ENCODE measurements around the gene CARS2. TPM values are rescaled to one million over a fixed set of nuclear protein-coding genes. Genes with fewer than 3 reads are reported as not detected.

CARS2 gene
- total RNA-seq, 1 donor, result 107 TPM

GRCh38 chr13:110618167-110618566, 87.7 kb downstream of the CARS2 start:
- DNase-seq (ENCODE audit: low read depth), result peak; percentile 46
- TF ChIP-seq CTCF (IDR thresholded peaks at IDR 0.05; ENCODE audit: insufficient read depth, low read depth, low read length), result no peak
- H3K4me3 ChIP-seq (ENCODE audit: low read depth, low read length), result no peak overlapping the region

- peak overlapping the region; percentile 81 for H3K4me3 ChIP-seq (ENCODE audit: low read depth, low read length)
- peak; percentile 98 for DNase-seq (ENCODE audit: low read depth)
- TF ChIP-seq CTCF (IDR thresholded peaks at IDR 0.05; ENCODE audit: insufficient read depth, low read depth, low read length), result no peak
Observed at GRCh38 chr13:110617321-110618072, 88.4 kb downstream of the CARS2 start.

GRCh38 chr13:110616103-110617101, 89.5 kb downstream of the CARS2 start:
- peak; percentile 27 for TF ChIP-seq CTCF (IDR thresholded peaks at IDR 0.05; ENCODE audit: insufficient read depth, low read depth, low read length)
- DNase-seq (ENCODE audit: low read depth), result peak; percentile 62
- peak overlapping the region; percentile 81 for H3K4me3 ChIP-seq (ENCODE audit: low read depth, low read length)

- peak; percentile 92 for DNase-seq (ENCODE audit: low read depth)
- no peak for TF ChIP-seq CTCF (IDR thresholded peaks at IDR 0.05; ENCODE audit: insufficient read depth, low read depth, low read length)
Observed at GRCh38 chr13:110615322-110616102, 90.4 kb downstream of the CARS2 start, which contains the start of gene NAXD. Gene NAXD (plus strand): TSS chr13:110615545. CDS start chr13:110615602, 57 bp downstream.

GRCh38 chr13:110615005-110615321, 91.0 kb downstream of the CARS2 start:
- peak overlapping the region; percentile 81 for H3K4me3 ChIP-seq (ENCODE audit: low read depth, low read length)
- no peak for DNase-seq (ENCODE audit: low read depth)
- TF ChIP-seq CTCF (IDR thresholded peaks at IDR 0.05; ENCODE audit: insufficient read depth, low read depth, low read length), result no peak

More at GRCh38 chr13:110615322-110616102, 90.4 kb downstream of the CARS2 start, which contains the start of gene NAXD:
- H3K4me3 ChIP-seq (ENCODE audit: low read depth, low read length), result peak within 1 kb of the TSS; percentile 81

- peak; percentile 72 for DNase-seq (ENCODE audit: low read depth)
- peak overlapping the region; percentile 27 for H3K4me3 ChIP-seq (ENCODE audit: low read depth, low read length)
- no peak for TF ChIP-seq CTCF (IDR thresholded peaks at IDR 0.05; ENCODE audit: insufficient read depth, low read depth, low read length)
Observed at GRCh38 chr13:110610955-110611595, 94.8 kb downstream of the CARS2 start.
